Neural cell (in vitro differentiated cells): ENCODE measurements around the gene ECI2.

Experiments used
- EP300 ChIP-seq: fragments of 450-650 bp; conservative IDR thresholded peaks from 2 replicates; pipeline ENCODE4 v1.6.1; 2014; ENCODE audit warnings: antibody characterized with exemption, mild to moderate bottlenecking, moderate library complexity; ENCODE audit not compliant: poor library complexity, severe bottlenecking
- EZH2 ChIP-seq: fragments of 200-600, 300-800 bp; shearing (Covaris generic), sonication (generic); IDR thresholded peaks from 2 replicates; pipeline ENCODE4 v1.6.1; 2014; ENCODE audit warnings: antibody characterized with exemption, low read length, borderline replicate concordance, mild to moderate bottlenecking; ENCODE audit not compliant: insufficient read depth, poor library complexity, severe bottlenecking
- POLR2AphosphoS5 ChIP-seq: IDR thresholded peaks from 2 replicates; pipeline ENCODE4 v1.6.1; 2012
- RAD21 ChIP-seq: fragments of 450-650 bp; conservative IDR thresholded peaks from 2 replicates; pipeline ENCODE4 v1.6.1; 2014; ENCODE audit warnings: antibody characterized with exemption, mild to moderate bottlenecking, moderate library complexity
- SMC3 ChIP-seq: fragments of 450-650 bp; conservative IDR thresholded peaks from 2 replicates; pipeline ENCODE4 v1.6.1; 2014; ENCODE audit warnings: antibody characterized with exemption, mild to moderate bottlenecking, moderate library complexity; ENCODE audit not compliant: poor library complexity
- TAF1 ChIP-seq: IDR thresholded peaks from 2 replicates; pipeline ENCODE4 v1.6.1; 2012; ENCODE audit warnings: low read depth
- TF ChIP-seq, protein P1 (sequence below): fragments of 450-650 bp; IDR thresholded peaks from 2 replicates; pipeline ENCODE4 v1.5.1; 2014; ENCODE audit warnings: antibody characterized with exemption, mild to moderate bottlenecking, moderate library complexity; ENCODE audit not compliant: poor library complexity, severe bottlenecking

DNA sequence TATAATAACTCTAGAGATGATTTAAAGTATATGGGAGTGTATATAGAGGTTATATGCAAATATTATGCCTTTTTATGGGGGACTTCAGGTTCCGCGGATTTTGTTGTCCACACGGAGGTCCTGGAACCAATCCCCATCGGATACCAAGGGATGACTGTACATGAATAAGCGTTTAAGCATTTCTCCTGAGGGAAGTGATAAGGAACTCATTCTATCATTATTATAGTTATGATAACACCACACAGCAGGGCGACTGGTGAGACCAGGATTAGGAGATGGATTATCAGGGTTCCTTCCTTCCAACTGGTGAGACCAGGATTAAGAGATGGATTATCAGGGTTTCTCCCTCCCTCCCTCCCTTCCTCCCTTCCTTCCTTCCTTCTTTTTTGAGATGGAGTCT, 6.6 kb downstream of the ECI2 start:
- TF ChIP-seq, protein P1, sequence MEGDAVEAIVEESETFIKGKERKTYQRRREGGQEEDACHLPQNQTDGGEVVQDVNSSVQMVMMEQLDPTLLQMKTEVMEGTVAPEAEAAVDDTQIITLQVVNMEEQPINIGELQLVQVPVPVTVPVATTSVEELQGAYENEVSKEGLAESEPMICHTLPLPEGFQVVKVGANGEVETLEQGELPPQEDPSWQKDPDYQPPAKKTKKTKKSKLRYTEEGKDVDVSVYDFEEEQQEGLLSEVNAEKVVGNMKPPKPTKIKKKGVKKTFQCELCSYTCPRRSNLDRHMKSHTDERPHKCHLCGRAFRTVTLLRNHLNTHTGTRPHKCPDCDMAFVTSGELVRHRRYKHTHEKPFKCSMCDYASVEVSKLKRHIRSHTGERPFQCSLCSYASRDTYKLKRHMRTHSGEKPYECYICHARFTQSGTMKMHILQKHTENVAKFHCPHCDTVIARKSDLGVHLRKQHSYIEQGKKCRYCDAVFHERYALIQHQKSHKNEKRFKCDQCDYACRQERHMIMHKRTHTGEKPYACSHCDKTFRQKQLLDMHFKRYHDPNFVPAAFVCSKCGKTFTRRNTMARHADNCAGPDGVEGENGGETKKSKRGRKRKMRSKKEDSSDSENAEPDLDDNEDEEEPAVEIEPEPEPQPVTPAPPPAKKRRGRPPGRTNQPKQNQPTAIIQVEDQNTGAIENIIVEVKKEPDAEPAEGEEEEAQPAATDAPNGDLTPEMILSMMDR = no peak
- TF ChIP-seq SMC3 (no peak), TAF1 (no peak), EZH2 (no peak), EP300 (no peak), RAD21 (no peak), POLR2AphosphoS5 (no peak)
